HG02981 (cell line): ENCODE data around the gene PPIG.
"Not testable (repeated sequence)": the region's sequence is repeated elsewhere in the genome, so short reads cannot be mapped to it uniquely, and the experiment has no call there.

ENCODE experiments used
- ATAC-seq: cut with Tn5 transposase; IDR thresholded peaks from one replicate; pipeline ENCODE4 v1.9.1; 2021; ENCODE audit warnings: mild to moderate bottlenecking, moderate library complexity; ENCODE audit not compliant: unreplicated experiment

Gene PPIG

DNA sequence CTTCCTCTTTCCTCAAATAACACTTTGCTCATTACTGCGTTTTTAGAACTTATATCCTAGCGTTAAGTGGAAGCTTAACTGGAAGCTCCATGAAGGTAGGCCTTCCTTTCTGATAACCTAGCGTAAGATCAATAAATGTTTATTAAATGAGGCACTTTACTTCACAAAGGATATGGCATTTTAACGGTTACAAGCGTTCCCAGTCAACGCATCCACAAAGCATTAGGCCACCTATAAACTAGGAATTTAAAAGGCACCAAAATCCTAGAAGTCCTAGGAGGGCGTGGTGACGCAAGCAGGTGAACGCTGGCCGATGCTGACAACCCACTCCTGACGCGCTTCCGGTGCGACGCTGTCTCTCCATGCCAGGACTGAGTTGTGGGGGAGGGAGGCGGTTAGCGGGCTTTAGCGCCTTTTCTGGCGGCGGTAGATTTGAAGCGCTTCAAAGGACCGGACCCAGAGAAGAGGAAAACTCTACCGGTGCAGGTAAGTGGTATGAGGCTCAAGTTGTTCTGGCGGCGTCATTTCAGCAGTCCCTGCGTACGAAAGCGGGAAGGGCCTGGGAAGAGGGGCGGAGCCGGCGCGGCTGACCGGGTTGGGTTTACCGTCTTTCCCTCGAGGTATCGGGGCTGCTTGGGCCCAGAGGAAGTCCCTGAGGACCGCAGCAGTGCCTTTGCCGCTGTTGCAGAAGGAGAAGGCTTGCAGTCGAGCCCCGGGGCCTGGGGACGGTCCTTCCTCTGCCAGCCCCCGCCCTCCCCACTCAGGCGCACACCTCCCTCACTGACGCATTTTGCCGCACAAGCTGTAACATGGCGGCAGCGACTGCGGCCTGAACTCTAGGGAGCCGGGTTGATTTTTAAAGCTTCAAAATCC lies at the start of gene PPIG:
TSS of gene PPIG (plus strand) at position 347 of the 873 bp plus-strand sequence. CDS start 19,691 bp downstream, outside the sequence.
- ATAC-seq: peak; percentile 88

DNA sequence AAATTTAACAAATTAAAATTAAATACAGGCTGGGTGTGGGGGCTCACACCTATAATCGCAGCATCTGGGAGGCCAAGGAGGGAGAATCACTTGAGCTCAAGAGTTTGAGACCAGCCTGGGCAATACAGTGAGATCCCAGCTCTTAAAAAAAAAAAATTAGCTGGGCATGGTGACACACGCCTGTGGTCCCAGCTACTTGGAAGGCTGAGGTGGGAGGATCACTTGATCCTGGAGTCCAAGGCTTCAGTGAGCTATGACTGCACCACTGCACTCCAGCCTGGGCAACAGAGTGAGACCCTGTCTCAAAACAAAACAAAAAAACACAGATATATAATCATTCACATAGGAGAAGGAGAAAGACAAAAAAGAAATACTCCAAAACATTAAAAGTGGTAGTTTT lies 44.7 kb upstream of the PPIG start:
- not testable (repeated sequence) for ATAC-seq

DNA sequence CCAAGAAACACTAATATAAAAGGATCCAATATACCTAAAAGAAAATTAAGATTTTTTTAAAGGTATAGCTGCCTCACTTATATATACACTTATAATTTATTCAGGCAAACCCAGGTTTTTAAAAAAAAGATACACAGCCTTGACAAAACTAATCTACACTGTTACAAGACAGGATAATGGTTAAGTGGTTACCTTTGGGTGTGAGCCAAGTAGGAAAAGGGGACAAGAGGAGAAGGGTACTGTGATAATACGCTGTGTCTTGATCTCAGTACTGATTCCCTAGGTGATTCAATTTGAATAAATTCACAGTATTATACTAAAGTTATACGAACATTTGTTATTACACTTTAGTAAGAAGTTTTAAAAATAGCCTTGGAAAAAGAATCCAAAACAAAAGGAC lies 44.0 kb upstream of the PPIG start:
- ATAC-seq: no peak

DNA sequence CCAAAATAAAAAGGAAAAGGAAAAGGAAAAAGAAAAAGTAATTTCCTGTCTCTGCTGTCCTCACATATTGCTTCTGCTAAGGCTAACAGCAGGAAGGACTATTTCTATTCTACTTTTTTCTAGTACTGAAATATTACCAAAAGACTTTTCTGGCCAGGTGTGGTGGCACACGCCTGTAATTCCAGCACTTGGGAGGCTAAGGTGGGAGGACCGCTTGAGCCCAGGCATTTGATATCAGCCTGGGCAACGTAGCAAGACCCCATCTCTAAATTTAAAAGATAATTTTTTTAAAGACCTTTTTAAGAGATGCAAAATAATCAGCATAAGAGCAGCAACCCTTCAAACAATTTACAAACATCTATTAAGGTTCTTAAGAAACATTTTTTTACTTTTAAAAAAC lies 41.7 kb upstream of the PPIG start:
- ATAC-seq: no peak

DNA sequence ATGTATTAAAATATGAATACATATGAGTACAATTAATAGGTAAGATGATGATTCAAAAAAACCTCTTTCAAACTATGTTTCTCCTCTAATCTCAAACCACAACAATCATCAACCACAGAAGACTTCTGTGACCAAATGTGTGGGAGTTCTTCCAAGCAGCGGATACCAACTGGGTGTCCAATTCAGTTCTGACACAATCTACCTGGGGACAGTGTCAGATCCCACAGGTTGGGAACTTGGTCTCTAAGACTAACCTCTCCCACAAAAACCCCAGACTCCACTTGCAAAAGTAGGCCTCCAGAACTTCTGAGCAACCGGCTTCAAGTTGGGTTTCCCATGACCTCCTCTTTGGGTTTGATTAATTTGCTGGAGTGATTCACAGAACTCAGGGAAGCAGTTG lies 37.4 kb upstream of the PPIG start:
- no peak for ATAC-seq

DNA sequence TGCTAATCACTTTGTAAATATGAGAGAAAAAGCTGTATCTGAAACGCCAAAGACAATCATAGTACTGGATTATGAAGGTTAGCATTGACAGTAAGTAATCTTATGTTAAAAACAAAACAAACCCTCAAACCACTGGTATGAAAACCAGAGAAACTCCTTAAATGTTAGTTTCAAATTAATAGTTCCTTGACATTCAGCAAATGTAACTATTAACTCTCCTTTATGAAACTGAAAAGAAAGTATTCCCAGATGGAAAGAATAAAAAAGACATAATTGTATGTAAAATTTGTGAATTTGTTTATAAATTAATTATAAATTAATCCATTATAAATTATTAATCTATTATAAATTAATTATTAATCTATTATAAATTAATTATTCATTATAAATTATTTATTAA lies 22.8 kb upstream of the PPIG start:
- ATAC-seq: no peak

DNA sequence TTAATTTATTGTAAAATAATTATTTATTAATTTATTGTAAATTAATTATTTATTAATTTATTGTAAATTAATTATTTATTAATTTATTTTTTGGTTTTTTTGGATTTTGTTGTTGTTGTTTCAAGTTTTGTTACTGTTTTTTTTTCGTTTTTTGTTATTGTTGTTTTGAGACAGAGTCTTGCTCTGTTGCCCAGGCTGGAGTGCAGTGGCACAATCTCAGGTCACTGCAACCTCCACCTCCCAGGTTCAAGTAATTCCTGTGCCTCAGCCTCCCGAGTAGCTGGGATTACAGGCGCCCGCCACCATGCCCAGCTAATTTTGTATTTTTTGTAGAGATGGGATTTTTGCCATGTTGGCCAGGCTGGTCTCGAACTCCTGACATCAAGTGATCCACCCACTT lies 22.1 kb upstream of the PPIG start:
- not testable (repeated sequence) for ATAC-seq

DNA sequence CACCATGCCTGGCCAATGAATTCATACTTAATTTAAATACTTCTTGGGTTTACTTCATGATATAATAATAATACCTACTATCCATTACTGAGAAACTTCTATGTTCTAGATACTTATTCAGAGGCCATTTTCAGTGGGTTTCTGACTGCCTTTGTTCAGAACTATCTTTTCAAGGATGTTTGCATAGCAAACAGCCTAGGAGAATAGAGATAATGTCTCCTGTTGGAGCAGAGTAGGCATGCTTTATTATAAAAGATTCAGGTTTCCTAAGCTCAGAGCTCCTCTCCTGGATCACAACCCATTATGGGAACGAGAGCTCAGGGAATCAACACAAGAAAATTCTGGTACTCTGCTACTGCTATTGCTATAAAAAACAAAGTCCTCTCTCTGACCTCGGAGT lies 21.6 kb upstream of the PPIG start:
- ATAC-seq: no peak

DNA sequence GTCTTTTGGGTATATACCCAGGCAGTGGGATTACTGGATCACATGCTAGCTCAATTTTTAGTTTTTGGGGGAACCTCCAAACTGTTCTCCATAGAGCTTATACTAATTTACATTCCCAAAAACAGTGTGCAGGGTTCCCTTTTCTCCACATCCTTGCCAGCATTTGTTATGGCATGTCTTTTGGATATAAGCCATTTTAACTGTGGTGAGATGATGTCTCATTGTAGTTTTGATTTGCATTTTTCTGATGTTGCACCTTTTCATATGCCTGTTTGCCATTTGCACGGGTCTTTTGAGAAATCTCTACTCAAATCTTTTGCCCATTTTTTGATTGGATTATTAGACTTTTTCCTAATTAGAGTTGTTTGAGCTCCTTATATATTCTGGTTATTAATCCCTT lies 18.5 kb upstream of the PPIG start:
- no peak for ATAC-seq

DNA sequence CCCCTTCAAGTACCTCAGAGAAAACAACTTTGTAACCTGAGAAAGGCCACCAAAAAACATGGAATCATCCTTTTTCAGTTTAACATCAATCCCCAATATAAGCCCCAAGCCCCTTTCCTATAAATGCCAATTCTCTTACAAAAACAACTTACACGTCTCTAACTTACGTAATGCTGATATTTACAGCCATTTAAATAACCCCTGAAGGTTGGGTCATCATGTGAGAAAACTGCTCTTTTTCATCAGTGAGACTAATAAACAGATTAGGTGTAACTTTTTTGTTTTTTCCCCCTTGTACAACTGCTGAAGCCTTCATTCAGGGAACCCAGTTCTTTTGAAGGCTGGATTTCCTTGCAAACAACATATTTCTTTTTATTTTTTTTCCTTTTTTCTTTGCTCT lies 14.2 kb upstream of the PPIG start:
- no peak for ATAC-seq

DNA sequence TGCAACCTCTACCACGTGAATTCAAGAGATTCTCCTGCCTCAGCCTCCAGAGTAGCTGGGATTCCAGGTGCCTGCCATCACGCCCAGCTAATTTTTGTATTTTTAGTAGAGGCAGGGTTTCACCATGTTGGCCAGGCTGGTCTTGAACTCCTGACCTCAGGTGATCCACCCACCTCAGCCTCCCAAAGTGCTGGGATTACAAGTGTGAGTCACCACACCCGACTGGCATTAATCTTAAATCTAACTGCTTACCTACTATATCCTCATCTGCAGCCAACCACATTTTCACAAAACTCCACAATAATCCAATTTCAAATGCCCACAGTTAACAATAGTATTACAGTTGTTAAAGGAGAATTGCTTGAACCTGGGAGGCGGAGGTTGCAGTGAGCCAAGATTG lies 13.4 kb upstream of the PPIG start:
- ATAC-seq: not testable (repeated sequence)

DNA sequence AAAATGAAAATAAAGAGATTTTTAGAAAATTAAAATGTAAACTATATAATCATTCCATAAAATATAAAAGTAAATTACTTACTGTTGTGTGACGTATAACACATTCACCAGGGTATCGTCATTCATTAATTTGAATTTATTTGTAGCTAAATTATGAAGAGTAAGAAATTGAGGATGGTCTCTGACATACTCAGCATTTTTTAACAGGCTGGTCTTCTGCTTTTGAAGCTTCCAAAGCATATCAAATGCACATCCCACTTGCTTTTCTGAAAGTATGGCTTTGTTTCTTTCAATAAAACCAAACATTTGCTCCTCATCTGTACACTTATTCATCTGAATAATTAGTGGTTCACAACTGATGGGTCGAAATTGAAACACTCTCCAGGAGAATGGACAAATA lies 12.6 kb upstream of the PPIG start:
- ATAC-seq: no peak

DNA sequence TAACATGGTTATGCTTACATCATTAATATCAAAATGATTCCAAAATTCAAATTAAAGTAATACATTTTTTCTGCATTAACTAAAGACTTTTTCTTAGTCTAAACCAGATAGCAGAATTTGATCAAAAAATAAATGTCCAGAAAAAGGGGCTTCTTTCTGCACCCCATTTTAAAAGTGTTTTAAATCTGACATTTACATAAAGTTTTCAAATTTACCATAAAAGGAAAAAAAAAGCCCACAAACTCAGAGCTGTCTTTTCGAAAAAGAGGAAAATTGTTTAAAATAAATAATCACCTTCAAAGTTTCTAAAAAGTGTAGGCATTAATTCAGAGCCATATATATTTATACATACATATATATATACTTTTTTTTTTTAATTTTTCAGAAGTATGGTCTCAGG lies 12.0 kb upstream of the PPIG start:
- ATAC-seq: no peak

DNA sequence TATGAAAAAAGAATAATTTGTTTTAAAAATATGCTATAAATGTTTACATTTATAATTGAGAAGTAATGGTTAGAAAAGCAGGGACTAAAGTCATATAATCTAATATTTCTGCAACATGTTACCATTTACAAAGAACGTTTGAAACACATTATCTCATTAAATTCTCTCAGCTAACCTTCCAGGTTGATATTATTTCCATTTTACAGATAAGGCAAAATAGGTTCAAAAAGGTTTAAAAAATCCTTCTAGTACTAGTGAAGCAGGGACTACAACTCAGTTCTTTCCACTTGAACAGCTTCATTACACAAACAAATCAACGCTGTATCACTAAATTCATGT lies 11.4 kb upstream of the PPIG start:
- ATAC-seq: no peak

DNA sequence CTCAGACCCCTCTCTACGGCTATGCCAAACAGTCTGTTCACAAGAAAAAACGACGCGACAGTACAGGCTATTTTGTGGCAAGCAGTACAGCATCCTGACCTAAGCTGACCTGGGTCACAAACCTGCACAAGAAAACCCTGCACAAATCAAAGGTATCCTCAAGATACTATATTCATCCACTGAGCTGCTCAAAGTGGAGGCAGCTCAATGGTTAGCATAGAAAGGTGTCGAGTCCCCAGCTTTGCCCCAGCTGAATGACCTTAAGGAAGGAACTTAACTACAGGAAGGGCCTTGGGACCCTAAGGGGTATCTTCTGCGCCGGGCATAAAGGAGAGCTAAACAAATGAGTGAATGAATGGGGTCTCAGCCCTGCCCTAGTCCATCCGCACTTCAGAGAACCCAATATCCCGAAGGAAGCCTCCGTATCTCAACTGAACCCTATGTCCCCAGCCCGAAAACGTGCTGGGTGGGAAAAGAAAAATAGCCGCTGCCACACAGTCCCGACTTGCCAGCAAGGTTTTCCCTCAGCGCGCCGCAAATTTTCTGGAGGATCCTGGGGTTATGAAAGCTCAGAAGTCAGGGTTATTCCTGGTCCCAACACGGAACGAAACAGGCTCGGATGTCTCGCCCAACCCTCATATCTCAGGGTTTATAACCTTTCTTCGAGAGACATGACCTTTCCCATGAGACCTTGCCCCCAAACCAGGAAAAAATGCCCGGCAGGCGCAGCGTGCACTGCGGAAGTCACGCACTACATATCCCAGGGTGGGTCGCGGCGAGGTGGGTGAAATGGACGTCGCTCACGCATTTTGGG lies 10.8 kb upstream of the PPIG start, which contains the start of gene FASTKD1:
TSS of gene FASTKD1 (minus strand) at position 706 of the 814 bp plus-strand sequence. CDS start 1,836 bp downstream, outside the sequence.
- ATAC-seq: peak; percentile 99

DNA sequence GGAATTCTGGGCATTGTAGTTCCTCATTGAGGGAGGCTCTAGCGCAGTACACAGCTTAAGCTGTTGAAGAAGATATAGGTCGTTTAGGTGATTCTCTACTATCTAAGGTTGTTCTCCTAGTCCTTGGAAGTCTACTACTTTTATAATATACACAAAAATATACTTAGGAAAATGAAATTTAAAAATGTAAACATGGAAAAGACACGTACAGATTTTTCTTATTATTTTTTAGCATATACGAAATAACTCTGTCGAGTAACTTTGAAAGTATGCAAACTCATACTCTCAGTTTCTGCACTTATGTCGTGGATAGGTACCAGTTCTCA lies 10.2 kb upstream of the PPIG start:
- ATAC-seq: no peak

DNA sequence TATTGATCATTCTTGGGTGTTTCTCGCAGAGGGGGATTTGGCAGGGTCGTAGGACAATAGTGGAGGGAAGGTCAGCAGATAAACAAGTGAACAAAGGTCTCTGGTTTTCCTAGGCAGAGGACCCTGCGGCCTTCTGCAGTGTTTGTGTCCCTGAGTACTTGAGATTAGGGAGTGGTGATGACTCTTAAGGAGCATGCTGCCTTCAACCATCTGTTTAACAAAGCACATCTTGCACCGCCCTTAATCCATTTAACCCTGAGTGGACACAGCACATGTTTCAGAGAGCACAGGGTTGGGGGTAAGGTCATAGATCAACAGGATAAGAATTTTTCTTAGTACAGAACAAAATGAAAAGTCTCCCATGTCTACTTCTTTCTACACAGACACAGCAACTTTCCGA lies 9.6 kb upstream of the PPIG start:
- not testable (repeated sequence) for ATAC-seq

DNA sequence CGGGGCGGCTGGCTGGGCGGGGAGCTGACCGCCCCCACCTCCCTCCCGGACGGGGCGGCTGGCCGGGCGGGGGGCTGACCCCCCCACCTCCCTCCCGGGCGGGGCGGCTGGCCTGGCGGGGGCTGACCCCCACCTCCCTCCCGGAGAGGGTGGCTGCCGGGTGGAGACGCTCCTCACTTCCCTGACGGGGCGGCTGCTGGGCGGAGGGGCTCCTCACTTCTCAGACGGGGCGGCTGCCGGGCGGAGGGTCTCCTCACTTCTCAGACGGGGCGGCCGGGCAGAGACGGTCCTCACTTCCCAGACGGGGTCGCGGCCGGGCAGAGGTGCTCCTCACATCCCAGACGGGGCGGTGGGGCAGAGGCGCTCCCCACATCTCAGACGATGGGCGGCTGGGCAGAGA lies 8.9 kb upstream of the PPIG start:
- ATAC-seq: not testable (repeated sequence)

DNA sequence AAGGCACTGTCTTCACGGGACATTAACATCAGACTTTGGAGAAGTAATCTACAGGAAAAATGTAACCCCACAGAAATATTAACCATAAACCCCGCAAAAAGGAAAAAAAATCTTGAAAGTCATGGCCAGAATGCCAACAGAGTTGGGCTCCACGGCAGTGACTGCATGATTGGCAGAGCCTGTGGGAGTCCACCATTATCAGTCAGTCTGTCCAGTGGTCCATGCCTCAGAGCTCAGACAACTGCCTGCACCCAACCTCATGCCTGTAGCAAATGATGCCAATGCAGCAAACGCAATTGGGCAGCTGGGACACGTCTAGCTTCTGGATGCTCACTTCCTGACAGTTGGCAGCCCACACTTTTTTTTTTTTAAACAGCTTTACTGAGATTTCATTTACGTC lies 5.1 kb upstream of the PPIG start:
- no peak for ATAC-seq

DNA sequence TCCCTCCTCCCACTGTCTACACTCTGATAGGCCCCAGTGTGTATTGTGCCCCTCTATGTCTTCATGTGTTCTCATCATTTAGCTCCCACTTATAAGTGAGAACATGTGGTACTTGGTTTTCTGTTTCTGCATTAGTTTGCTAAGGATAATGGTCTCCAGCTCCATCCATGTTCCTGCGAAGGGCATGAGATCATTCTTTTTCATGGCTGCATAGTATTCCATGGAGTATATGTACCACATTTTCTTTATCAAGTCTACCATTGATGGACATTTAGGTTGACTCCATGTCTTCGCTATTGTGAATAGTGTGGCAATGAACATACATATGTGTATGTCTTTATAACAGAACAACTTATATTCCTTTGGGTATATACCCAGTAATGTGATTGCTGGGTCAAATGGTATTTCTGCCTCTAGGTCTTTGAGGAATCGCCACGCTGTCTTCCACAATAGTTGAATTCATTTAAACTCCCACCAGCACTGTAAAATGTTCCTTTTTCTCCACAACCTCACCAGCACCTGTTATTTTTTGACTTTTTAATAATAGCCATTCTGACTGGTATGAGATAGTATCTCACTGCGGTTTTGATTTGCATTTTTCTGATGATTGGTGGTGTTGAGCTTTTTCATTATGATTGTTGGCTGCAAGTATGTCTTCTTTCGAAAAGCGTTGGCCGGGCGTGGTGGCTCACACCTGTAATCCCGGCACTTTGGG lies 1.4 kb upstream of the PPIG start:
- ATAC-seq: not testable (repeated sequence)

DNA sequence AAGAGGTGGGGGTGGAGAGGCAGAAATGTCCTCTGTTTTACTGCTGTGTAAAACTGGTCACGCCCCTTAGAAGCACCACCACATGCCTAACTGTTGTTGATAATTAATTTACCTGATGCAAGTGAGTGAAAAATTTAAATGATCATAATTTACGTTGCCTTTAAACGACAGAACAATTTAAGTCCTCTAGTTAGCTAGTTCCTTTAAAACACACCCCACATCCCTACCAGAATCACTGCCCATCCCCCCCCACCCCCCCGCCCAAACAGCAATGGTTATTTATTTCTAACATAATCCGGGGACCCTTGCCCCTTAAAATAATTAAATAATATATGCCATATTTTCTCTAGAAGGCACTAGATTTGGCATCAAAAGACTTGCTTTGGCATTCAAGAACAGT lies 633 bp upstream of the PPIG start:
- no peak for ATAC-seq

DNA sequence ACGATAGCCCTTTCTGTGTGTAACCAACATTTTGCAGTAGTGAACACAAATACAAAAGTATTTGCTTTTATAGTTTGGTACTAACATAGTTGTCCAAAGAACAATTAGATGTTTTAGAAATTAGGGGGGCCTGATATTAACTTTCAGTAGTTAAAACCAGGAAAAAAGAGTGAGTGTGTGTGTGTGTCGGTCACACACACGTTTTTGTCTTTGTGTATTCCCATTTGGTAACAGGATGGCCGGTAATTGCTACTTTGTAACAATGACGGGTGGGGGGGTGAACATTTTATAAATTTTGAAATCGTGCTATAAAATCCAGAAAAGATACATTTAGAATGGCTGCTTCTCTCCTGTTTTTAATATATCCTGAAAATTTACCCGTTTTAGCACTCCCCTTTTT lies 1.5 kb downstream of the PPIG start:
- ATAC-seq: no peak
